ENCODE data around the gene FHAD1.

The FHAD1 gene

DNA sequence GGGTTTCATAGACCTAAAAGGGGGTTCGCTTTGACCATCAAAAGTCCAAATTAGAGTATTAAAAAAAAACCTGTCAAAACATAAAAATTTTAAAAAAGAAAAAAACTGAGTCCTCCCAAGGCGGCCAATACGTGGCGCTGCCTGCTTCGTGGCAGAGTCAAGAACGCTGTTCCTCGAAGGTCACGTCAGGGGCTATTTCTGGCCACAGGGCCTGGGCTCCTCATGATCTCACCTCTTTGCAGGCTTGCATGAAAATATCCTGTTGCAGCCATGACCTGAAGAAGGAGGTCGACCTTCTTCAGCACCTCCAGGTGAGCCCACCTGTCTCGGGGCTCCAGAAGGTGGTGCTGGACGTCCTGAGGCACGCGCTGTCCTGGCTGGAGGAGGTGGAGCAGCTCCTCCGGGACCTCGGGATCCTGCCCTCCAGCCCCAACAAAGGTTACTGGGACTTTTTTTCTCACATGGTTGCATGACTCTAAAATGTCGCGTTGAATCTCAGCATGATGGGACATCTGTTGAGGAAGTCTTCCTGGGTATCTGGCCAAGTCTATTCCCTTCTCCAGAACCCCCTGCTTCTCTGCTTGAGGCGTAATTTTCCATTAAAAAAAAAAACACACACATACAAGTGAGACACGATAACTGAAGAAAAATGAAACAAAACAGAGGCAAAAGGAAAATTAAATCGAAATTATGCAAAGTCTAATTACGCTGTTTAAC, 82.2 kb downstream of the FHAD1 start:
- DNase-seq = no peak

GRCh38 chr1:15330028-15330427, 83.0 kb downstream of the FHAD1 start:
- DNase-seq = no peak

- DNase-seq = no peak
These were observed 84.2 kb downstream of the FHAD1 start for GRCh38 chr1:15331180-15331579.

- DNase-seq = no peak
These were observed 84.7 kb downstream of the FHAD1 start for GRCh38 chr1:15331734-15332133.

GRCh38 chr1:15332525-15332924, 85.5 kb downstream of the FHAD1 start:
- no peak for DNase-seq

DNA sequence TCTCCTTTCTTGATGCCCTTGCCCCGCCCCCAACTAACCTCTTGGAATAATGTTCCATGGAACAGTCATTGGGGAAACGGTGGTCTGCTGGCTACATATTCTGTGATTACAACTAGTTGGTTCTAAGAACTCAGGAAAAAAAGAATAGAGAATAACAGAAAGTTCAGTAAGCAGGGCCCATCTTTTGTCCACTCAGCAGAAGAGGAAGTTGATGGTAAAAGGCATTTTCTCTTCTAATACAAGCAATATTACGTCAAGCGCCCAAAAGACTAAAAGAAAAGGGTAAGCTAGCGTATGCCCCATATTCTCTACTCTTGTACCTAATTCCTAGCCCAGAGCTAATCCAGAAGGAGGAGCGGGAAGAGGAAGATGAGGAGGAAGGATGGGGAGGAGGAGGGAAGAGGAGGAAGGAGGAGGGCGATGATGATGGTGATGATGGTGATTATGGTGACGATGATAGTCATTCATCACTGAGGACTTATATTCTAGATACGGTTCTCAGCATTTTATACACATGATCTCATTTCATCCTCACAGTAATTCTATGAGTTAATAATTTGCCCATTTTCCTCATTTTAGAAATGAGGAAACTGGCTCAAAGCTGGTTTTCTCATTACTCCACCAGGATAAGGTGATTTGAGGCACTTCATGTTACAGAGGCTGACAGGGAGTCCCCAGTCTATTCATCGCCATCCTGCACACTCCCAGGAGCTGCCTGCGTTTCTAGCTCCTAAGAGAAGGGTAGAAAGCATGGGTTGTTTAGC, 86.1 kb downstream of the FHAD1 start:
- DNase-seq = no peak

GRCh38 chr1:15334995-15335394, 88.0 kb downstream of the FHAD1 start:
- no peak for DNase-seq

DNA sequence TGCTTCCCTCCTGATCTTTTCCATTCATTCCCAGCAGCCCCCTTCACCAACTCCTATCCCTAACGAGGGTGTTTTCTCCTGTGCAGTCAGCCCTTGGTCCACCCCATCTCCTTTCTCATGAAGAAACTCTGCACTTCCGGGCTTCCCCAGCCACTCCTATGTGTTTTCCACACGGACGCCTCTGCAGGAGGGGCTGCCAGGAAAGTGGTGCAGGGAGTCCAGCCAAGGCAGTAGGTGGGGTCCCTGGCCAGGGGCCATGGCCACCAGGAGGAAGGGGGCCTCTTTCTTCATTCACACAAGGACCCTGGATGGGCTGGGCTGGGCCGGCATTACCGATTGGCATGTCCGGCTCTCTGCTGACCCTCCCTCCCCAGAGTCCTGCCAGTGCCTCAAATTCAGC, 89.8 kb downstream of the FHAD1 start:
- no peak for DNase-seq

GRCh38 chr1:15337656-15338402, 90.8 kb downstream of the FHAD1 start:
- DNase-seq = no peak

GRCh38 chr1:15339570-15339969, 92.5 kb downstream of the FHAD1 start:
- DNase-seq = no peak

GRCh38 chr1:15341228-15341627, 94.2 kb downstream of the FHAD1 start:
- DNase-seq = no peak

DNA sequence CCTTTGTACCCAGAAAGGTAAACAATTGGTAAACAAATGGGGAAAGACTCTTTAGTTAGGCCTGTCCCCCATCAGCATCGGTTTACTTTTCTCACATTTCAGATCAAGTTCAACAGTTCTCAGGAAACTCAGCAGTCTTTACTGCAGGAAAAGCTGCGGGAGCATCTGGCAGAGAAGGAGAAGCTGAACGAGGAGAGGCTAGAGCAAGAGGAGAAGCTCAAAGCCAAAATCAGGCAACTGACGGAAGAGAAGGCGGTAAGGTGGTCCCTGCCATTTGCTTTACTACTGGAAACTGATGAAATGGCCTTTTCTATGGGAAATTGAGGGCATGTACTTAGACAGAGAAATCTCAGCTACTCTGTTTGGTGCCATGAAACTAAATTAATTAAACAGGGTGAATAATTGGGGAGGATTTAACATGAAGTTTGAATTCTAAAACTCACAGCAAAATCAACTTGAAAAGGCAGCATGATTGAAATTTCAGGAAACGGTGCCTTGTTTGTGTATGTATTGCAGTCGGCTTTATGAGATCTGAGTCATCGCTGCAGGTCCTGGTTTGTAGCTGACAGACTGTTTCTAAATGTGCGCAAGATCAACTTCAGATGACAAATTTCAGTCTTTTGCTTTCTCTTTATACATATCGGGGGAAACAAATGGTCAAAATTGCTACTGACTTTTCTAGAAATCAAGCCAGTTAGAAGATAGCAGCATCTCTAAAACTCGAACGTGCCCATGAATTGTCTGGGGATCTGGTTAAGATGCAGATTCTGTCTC, 94.8 kb downstream of the FHAD1 start:
- peak in 1 of 2 donors; percentile 33 for DNase-seq

- no peak for DNase-seq
These were observed 95.5 kb downstream of the FHAD1 start for GRCh38 chr1:15342408-15342967.

GRCh38 chr1:15343099-15343498, 96.1 kb downstream of the FHAD1 start:
- DNase-seq = no peak

DNA sequence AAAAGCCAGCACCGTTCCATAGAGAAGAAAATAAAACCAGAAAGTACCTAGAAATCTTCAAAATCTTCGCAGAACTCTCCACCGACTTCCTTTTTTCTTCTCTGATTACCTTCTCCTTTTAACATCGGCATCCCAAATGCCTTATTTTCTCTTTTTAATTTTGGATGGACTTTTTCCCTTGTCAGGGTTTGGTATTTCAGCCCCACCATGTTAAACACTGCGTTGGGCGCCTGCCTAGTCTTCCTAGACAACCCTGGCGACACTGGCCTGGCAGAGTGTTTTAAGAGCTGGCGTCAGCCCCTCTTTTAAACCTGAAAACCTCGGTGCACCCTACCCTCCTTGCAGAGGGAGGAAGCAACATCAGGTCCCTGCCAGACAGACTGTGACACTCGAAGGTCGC, 96.7 kb downstream of the FHAD1 start:
- peak in 1 of 2 donors; percentile 19 for DNase-seq

GRCh38 chr1:15344380-15344779, 97.4 kb downstream of the FHAD1 start:
- no peak for DNase-seq

DNA sequence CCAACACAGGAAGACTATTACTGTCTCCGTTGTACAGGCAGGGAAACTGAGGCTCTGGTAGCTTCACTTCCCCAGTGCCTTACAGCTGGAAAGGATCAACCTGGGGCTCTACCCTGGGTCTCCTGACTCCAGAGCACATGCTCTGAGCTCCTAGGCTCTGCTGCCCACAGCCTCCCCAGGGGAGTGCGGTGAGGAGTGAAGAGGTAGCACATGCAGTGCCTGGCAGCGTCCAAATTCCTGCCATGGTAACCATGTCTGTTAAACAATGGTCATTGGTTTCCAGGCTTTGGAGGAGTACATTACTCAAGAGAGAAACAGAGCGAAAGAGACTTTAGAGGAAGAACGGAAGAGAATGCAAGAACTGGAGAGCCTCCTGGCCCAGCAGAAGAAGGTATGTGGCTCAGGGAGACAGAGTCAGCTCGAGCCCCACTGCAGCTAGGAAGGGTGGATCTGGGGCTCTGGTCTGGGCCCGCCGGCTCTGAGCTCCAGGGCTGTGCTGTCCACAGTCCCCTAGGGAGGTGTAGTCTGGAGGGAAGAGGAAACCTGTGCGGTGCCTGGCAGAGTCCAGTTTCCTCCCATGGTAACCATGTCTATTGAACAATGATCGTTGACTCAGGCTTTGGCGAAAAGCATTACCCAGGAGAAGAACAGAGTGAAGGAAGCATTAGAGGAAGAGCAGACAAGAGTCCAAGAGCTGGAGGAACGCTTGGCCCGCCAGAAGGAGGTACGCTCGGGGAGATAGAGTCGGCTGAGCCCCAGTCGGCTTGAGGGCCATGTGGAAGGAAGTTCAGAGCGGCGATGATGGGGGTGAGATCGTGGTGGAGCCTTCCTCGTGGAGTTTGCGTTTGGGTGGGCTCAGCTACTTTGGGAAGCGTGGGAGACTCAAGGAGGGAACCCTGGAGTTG, 98.0 kb downstream of the FHAD1 start:
- no peak for DNase-seq

DNA sequence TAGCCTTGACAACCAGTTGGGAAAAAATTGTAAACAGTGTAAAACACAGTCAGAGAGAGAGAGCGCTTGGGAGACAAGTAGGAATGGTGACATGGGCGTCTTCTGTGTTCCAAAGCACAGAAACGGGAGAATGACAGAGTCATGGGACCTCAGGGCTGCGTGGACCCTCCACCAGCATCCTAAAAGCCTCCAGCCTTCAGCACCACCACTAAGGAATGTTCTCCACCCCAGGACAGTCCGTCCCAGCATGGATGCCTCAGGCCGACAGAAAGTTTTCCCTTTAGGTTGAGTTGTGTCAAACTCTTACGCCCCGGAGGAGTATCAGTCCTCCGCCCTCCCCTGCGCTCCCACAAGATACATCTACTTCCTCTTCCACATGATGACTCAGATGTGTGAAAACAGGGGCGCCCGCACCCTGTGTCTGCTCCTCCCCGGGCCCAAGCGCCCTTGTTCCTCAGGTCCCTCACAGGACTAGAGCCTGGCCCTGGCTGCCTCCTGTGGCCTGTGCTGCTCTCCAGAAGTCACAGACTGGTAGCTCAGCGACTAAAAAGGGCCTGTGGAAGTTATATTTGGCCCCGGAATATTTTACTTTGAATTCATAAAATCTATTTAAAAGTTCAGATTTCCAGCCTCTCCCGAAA, 98.8 kb downstream of the FHAD1 start:
- peak; percentile 71 to 83 for DNase-seq

GRCh38 chr1:15346346-15347030, 99.5 kb downstream of the FHAD1 start:
- no peak for DNase-seq

GRCh38 chr1:15347182-15347581, 100.2 kb downstream of the FHAD1 start:
- DNase-seq = peak in 1 of 2 donors; percentile 40
